OCI-LY3 (cell line): Measurements from ENCODE around the gene CNPY1.

Source experiments
- CTCF ChIP-seq: fragments of 200-600, 300-600 bp; sonication (generic); IDR thresholded peaks from 2 replicates; pipeline ENCODE4 v1.5.1; 2014; ENCODE audit warnings: antibody characterized with exemption, low read length, low read depth
- EZH2phosphoT487 ChIP-seq: fragments of 200-600 bp; shearing (Covaris generic); IDR thresholded peaks from 2 replicates; pipeline ENCODE4 v1.6.1; 2018; ENCODE audit warnings: antibody characterized with exemption, mixed run types, low read depth

GRCh38 chr7:155518633-155519032 is 27.7 kb downstream of the CNPY1 start:
- TF ChIP-seq CTCF = no peak
- no peak for TF ChIP-seq EZH2phosphoT487
